ENCODE results near the gene SENP8.
"Not testable (repeated sequence)": the region's sequence is repeated elsewhere in the genome, so short reads cannot be mapped to it uniquely, and the experiment has no call there.

Gene SENP8

DNA sequence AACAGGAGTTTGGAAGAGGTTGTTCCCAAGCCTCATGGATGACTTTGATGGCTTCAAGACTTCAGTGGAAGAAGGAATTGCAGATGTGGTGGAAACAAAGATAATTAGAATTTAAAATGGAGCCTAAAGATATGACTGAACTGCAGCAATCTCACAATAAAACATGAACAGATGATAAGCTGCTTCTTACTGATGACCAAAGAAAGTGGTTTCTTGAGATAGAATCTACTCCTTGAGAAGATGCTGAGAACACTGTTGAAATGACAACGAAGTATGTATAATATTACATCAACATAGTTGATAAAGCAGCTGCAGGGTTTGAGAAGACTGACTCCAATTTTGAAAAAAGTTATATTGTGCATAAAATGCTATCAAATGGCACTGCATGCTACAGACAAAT is 21.4 kb upstream of the SENP8 start:
- H3K9me3 ChIP-seq (ENCODE audit: control insufficient read depth, low read length), result no peaks in the 10 kb centered on the region
- no CpG with 5 or more reads among the region's 1 CpG for WGBS
- H3K23ac ChIP-seq (ENCODE audit: low read length in 2 of 2), result no peak overlapping the region
- no peak overlapping the region for H2BK12ac ChIP-seq (ENCODE audit: low read length in 2 of 2)
- H3K4me1 ChIP-seq (ENCODE audit: control insufficient read depth, insufficient read depth, low read depth, low read length), result peaks cover 3% of the 10 kb centered on the region
- no peak overlapping the region for H3K4ac ChIP-seq (ENCODE audit: low read depth in 1 of 2, low read length in 2 of 2)
- no peak for DNase-seq
- H3K9ac ChIP-seq (ENCODE audit: low read length), result no peak overlapping the region
- H3K27ac ChIP-seq (ENCODE audit: low read length, poor library complexity, severe bottlenecking), result no peak overlapping the region
- no peak overlapping the region for H4K8ac ChIP-seq (ENCODE audit: low read length)
- no peak overlapping the region for H3K4me2 ChIP-seq (ENCODE audit: low read length, poor library complexity, severe bottlenecking)
- H3K14ac ChIP-seq (ENCODE audit: low read length in 2 of 2), result no peak overlapping the region
- no peak overlapping the region for H4K91ac ChIP-seq (ENCODE audit: low read length)
- no peak overlapping the region for H2BK120ac ChIP-seq (ENCODE audit: low read depth, low read length)
- no peak overlapping the region for H2BK15ac ChIP-seq (ENCODE audit: low read depth, poor library complexity, severe bottlenecking)
- no peak overlapping the region for H3K4me3 ChIP-seq (ENCODE audit: insufficient read depth in 1 of 2, low read depth in 1 of 2, low read length in 2 of 2)
- no peak overlapping the region for H3K18ac ChIP-seq (ENCODE audit: low read depth in 1 of 2, low read length in 2 of 2)
- no peak overlapping the region for H2AFZ ChIP-seq (ENCODE audit: low read depth, low read length)
- no peak overlapping the region for H2BK5ac ChIP-seq (ENCODE audit: low read depth, low read length, poor library complexity, severe bottlenecking)
- no peak overlapping the region for H2AK5ac ChIP-seq (ENCODE audit: low read length, severe bottlenecking)
- H3K79me1 ChIP-seq (replicated peaks; ENCODE audit: low read length, poor library complexity, severe bottlenecking), result peaks cover 13% of the 10 kb centered on the region
- H3K36me3 ChIP-seq (ENCODE audit: control insufficient read depth in 1 of 2, insufficient read depth in 2 of 2, low read depth in 1 of 2, low read length in 2 of 2), result no peaks in the 10 kb centered on the region
- no peaks in the 10 kb centered on the region for H3K27me3 ChIP-seq (ENCODE audit: control insufficient read depth in 1 of 2, insufficient read depth in 1 of 2, low read length in 2 of 2)

DNA sequence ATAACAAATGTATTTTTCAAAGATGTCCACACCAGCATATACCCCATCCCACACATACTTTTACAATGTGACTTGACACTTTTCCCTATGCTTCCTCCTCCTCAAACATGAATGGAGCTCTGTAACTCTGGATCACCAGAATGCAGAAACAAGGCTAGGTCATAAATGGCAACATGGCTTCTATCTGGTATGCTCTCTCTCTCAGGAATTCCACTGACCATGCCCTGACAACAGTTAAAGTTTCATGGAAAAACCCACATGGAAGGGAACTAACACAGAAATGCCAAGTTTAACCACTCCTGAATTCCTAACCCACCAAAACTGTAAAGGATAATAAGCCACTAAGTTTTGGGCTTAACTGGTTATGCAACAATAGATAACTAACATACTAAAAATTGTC is 20.2 kb upstream of the SENP8 start:
- Histone ChIP-seq H3K18ac (ENCODE audit: low read depth in 1 of 2, low read length in 2 of 2) (no peak overlapping the region), H3K4me2 (ENCODE audit: low read length, poor library complexity, severe bottlenecking) (no peak overlapping the region), H3K9me3 (ENCODE audit: control insufficient read depth, low read length) (no peaks in the 10 kb centered on the region), H3K79me1 (replicated peaks; ENCODE audit: low read length, poor library complexity, severe bottlenecking) (peaks cover 8% of the 10 kb centered on the region), H2BK120ac (ENCODE audit: low read depth, low read length) (no peak overlapping the region), H3K9ac (ENCODE audit: low read length) (no peak overlapping the region), H2AFZ (ENCODE audit: low read depth, low read length) (no peak overlapping the region), H3K23ac (ENCODE audit: low read length in 2 of 2) (no peak overlapping the region), H2BK5ac (ENCODE audit: low read depth, low read length, poor library complexity, severe bottlenecking) (no peak overlapping the region), H3K4me1 (ENCODE audit: control insufficient read depth, insufficient read depth, low read depth, low read length) (peaks cover 3% of the 10 kb centered on the region), H4K91ac (ENCODE audit: low read length) (no peak overlapping the region), H2AK5ac (ENCODE audit: low read length, severe bottlenecking) (no peak overlapping the region), H3K27me3 (ENCODE audit: control insufficient read depth in 1 of 2, insufficient read depth in 1 of 2, low read length in 2 of 2) (no peaks in the 10 kb centered on the region), H3K27ac (ENCODE audit: low read length, poor library complexity, severe bottlenecking) (peak overlapping the region; percentile 10), H4K8ac (ENCODE audit: low read length) (no peak overlapping the region), H3K4me3 (ENCODE audit: insufficient read depth in 1 of 2, low read depth in 1 of 2, low read length in 2 of 2) (no peak overlapping the region), H3K14ac (ENCODE audit: low read length in 2 of 2) (no peak overlapping the region), H2BK12ac (ENCODE audit: low read length in 2 of 2) (no peak overlapping the region), H2BK15ac (ENCODE audit: low read depth, poor library complexity, severe bottlenecking) (no peak overlapping the region), H3K36me3 (ENCODE audit: control insufficient read depth in 1 of 2, insufficient read depth in 2 of 2, low read depth in 1 of 2, low read length in 2 of 2) (no peaks in the 10 kb centered on the region), H3K4ac (ENCODE audit: low read depth in 1 of 2, low read length in 2 of 2) (no peak overlapping the region)
- DNase-seq, result no peak

DNA sequence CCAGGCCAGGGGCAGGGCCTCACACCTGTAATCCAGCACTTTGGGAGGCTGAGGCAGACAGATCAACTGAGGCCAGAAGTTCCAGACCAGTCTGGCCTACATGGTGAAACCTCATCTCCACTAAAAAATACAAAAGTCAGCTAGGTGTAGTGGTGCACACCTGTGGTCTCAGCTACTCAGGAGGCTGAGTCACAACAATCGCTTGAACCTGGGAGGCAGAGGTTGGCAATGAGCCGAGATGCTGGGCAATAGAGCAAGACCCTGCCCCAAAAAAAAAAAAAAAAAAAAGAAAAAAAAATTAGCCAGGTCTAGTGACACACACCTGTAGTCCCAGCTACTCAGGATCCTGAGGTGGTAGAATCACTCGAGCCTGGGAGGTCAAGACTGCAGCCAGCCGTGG is 19.0 kb upstream of the SENP8 start:
- H2BK120ac ChIP-seq (ENCODE audit: low read depth, low read length), result no peak overlapping the region
- 96% methylated on average over 4 of the region's 4 CpGs for WGBS

DNA sequence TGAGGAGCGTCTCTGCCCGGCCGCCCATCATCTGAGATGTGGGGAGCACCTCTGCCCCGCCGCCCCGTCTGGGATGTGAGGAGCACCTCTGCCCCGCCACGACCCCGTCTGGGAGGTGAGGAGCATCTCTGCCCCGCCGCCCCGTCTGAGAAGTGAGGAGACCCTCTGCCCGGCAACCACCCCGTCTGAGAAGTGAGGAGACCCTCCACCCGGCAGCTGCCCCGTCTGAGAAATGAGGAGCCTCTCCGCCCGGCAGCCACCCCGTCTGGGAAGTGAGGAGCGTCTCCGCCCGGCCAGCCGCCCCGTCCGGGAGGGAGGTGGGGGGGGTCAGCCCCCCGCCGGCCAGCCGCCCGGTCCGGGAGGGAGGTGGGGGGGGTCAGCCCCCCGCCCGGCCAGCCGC is 17.7 kb upstream of the SENP8 start:
- not testable (repeated sequence) for H3K4me3 ChIP-seq (ENCODE audit: insufficient read depth in 1 of 2, low read depth in 1 of 2, low read length in 2 of 2); H3K4ac ChIP-seq (ENCODE audit: low read depth in 1 of 2, low read length in 2 of 2); H3K23ac ChIP-seq (ENCODE audit: low read length in 2 of 2); H2BK5ac ChIP-seq (ENCODE audit: low read depth, low read length, poor library complexity, severe bottlenecking); H3K36me3 ChIP-seq (ENCODE audit: control insufficient read depth in 1 of 2, insufficient read depth in 2 of 2, low read depth in 1 of 2, low read length in 2 of 2); H2BK120ac ChIP-seq (ENCODE audit: low read depth, low read length); H4K91ac ChIP-seq (ENCODE audit: low read length); H3K9ac ChIP-seq (ENCODE audit: low read length); H2BK12ac ChIP-seq (ENCODE audit: low read length in 2 of 2); H2AFZ ChIP-seq (ENCODE audit: low read depth, low read length); DNase-seq; H3K27me3 ChIP-seq (ENCODE audit: control insufficient read depth in 1 of 2, insufficient read depth in 1 of 2, low read length in 2 of 2); H3K4me1 ChIP-seq (ENCODE audit: control insufficient read depth, insufficient read depth, low read depth, low read length); H3K27ac ChIP-seq (ENCODE audit: low read length, poor library complexity, severe bottlenecking); H3K4me2 ChIP-seq (ENCODE audit: low read length, poor library complexity, severe bottlenecking); H4K8ac ChIP-seq (ENCODE audit: low read length); H3K18ac ChIP-seq (ENCODE audit: low read depth in 1 of 2, low read length in 2 of 2); H3K9me3 ChIP-seq (ENCODE audit: control insufficient read depth, low read length); H2AK5ac ChIP-seq (ENCODE audit: low read length, severe bottlenecking); H3K79me1 ChIP-seq (replicated peaks; ENCODE audit: low read length, poor library complexity, severe bottlenecking); H3K14ac ChIP-seq (ENCODE audit: low read length in 2 of 2); H2BK15ac ChIP-seq (ENCODE audit: low read depth, poor library complexity, severe bottlenecking)
- no CpG with 5 or more reads among the region's 33 CpGs for WGBS

More for the DNA sequence above, 19.0 kb upstream of the SENP8 start:
- Histone ChIP-seq H3K18ac (ENCODE audit: low read depth in 1 of 2, low read length in 2 of 2) (no peak overlapping the region), H3K4me3 (ENCODE audit: insufficient read depth in 1 of 2, low read depth in 1 of 2, low read length in 2 of 2) (no peak overlapping the region), H2BK5ac (ENCODE audit: low read depth, low read length, poor library complexity, severe bottlenecking) (no peak overlapping the region), H3K14ac (ENCODE audit: low read length in 2 of 2) (no peak overlapping the region), H3K79me1 (replicated peaks; ENCODE audit: low read length, poor library complexity, severe bottlenecking) (peaks cover 8% of the 10 kb centered on the region), H2AK5ac (ENCODE audit: low read length, severe bottlenecking) (no peak overlapping the region), H3K23ac (ENCODE audit: low read length in 2 of 2) (no peak overlapping the region), H3K27me3 (ENCODE audit: control insufficient read depth in 1 of 2, insufficient read depth in 1 of 2, low read length in 2 of 2) (no peaks in the 10 kb centered on the region), H2AFZ (ENCODE audit: low read depth, low read length) (no peak overlapping the region), H2BK12ac (ENCODE audit: low read length in 2 of 2) (no peak overlapping the region), H3K36me3 (ENCODE audit: control insufficient read depth in 1 of 2, insufficient read depth in 2 of 2, low read depth in 1 of 2, low read length in 2 of 2) (no peaks in the 10 kb centered on the region), H3K4ac (ENCODE audit: low read depth in 1 of 2, low read length in 2 of 2) (no peak overlapping the region), H3K9me3 (ENCODE audit: control insufficient read depth, low read length) (no peaks in the 10 kb centered on the region), H4K91ac (ENCODE audit: low read length) (no peak overlapping the region), H3K27ac (ENCODE audit: low read length, poor library complexity, severe bottlenecking) (no peak overlapping the region), H3K4me2 (ENCODE audit: low read length, poor library complexity, severe bottlenecking) (no peak overlapping the region), H2BK15ac (ENCODE audit: low read depth, poor library complexity, severe bottlenecking) (no peak overlapping the region), H4K8ac (ENCODE audit: low read length) (peak overlapping the region; percentile 60), H3K9ac (ENCODE audit: low read length) (no peak overlapping the region), H3K4me1 (ENCODE audit: control insufficient read depth, insufficient read depth, low read depth, low read length) (peaks cover 7% of the 10 kb centered on the region)
- no peak for DNase-seq
